ENCODE results near the gene KIF2A. TPM values are rescaled to one million over a fixed set of nuclear protein-coding genes. Genes with fewer than 3 reads are reported as not detected.
A peak's percentile ranks its signal among the peaks of the same experiment; 100 is the strongest.

The KIF2A gene
- total and polyA plus RNA-seq, 2 of the 13 experiments (the other 11 are each of a cell fraction or from before 2014, with no cell fraction given): 8.5 to 19.2 TPM

- TF ChIP-seq DBP (CRISPR knock-in tag; IDR thresholded peaks at IDR 0.05; ENCODE audit: not compliant biosample characterization): no peak
- TF ChIP-seq ZFY (CRISPR knock-in tag; IDR thresholded peaks at IDR 0.05): peak; percentile 89
- no peak; the same call in 1 of the 2 replicates for TF ChIP-seq HNF4A (CRISPR knock-in tag; IDR thresholded peaks at IDR 0.05)
- TF ChIP-seq ZNF883 (CRISPR knock-in tag; IDR thresholded peaks at IDR 0.05; ENCODE audit: not compliant biosample characterization): peak; percentile 54
- no peak for TF ChIP-seq RAD51 (IDR thresholded peaks at IDR 0.05; ENCODE audit: borderline replicate concordance)
- TF ChIP-seq ZNF512 (CRISPR knock-in tag; IDR thresholded peaks at IDR 0.05): no peak
- 0 out of 2 replicates have a peak, but pooled peaks have one; percentile 19 for TF ChIP-seq ZNF503 (CRISPR knock-in tag; IDR thresholded peaks at IDR 0.05)
- TF ChIP-seq STAT5B (CRISPR knock-in tag; IDR thresholded peaks at IDR 0.05): no peak
- TF ChIP-seq ZNF530 (CRISPR knock-in tag; IDR thresholded peaks at IDR 0.05; ENCODE audit: low read depth): no peak
- TF ChIP-seq GTF2F1 (IDR thresholded peaks at IDR 0.05; ENCODE audit: low read length): no peak
- TF ChIP-seq ZNF224 (CRISPR knock-in tag; IDR thresholded peaks at IDR 0.05): peak; percentile 50; the same call in 1 of the 2 replicates
- no peak for TF ChIP-seq PBX2 (CRISPR knock-in tag; IDR thresholded peaks at IDR 0.05)
- TF ChIP-seq NR2C2 (CRISPR knock-in tag; IDR thresholded peaks at IDR 0.05; ENCODE audit: borderline replicate concordance): peak; percentile 53
- TF ChIP-seq ZNF280B (CRISPR knock-in tag; IDR thresholded peaks at IDR 0.05; ENCODE audit: borderline replicate concordance): peak; percentile 94
- no peak for TF ChIP-seq MATR3 (CRISPR knock-in tag; IDR thresholded peaks at IDR 0.05)
- TF ChIP-seq ZNF124 (CRISPR knock-in tag; IDR thresholded peaks at IDR 0.05): 0 out of 2 replicates have a peak, but pooled peaks have one; percentile 66
- no peak for TF ChIP-seq JARID2 (CRISPR knock-in tag; IDR thresholded peaks at IDR 0.05; ENCODE audit: insufficient replicate concordance)
- TF ChIP-seq DR1 (CRISPR knock-in tag; IDR thresholded peaks at IDR 0.05): peak; percentile 28; the same call in 1 of the 2 replicates
- peak; percentile 88; the same call in 1 of the 2 replicates for TF ChIP-seq ZNF33B (CRISPR knock-in tag; IDR thresholded peaks at IDR 0.05)
- TF ChIP-seq DNMT1 (CRISPR knock-in tag; IDR thresholded peaks at IDR 0.05): 0 out of 2 replicates have a peak, but pooled peaks have one; percentile 40
- peak; percentile 67; the same call in 1 of the 2 replicates for TF ChIP-seq ZNF841 (CRISPR knock-in tag; IDR thresholded peaks at IDR 0.05; ENCODE audit: borderline replicate concordance)
- TF ChIP-seq NFE2 (CRISPR knock-in tag; IDR thresholded peaks at IDR 0.05): no peak
- no peak for TF ChIP-seq BRD4 (CRISPR knock-in tag; IDR thresholded peaks at IDR 0.05)
- no peak for TF ChIP-seq RARG (CRISPR knock-in tag; IDR thresholded peaks at IDR 0.05; ENCODE audit: low read depth)
These were observed at the start of gene KIF2A (continued) for GRCh38 chr5:62305715-62306322.
